Endothelial cell (in vitro differentiated cells): ENCODE results near the gene APEX1. TPM values are rescaled to one million over a fixed set of nuclear protein-coding genes. Genes with fewer than 3 reads are reported as not detected.

Experiments
- DNase-seq: peaks from one replicate; pipeline ENCODE4 v3.0.0; 2021; ENCODE audit warnings: low spot score
- H3K27ac Mint-ChIP-seq: one replicate; pipeline ENCODE4 v1.8.0; 2021; ENCODE audit warnings: mixed read lengths, inconsistent platforms; ENCODE audit not compliant: unreplicated experiment
- H3K27me3 Mint-ChIP-seq: one replicate; pipeline ENCODE4 v1.8.0; 2021; ENCODE audit warnings: mild to moderate bottlenecking, moderate library complexity, mixed read lengths, inconsistent platforms; ENCODE audit not compliant: unreplicated experiment
- H3K36me3 Mint-ChIP-seq: one replicate; pipeline ENCODE4 v1.8.0; 2021; ENCODE audit warnings: mild to moderate bottlenecking, low read depth, mixed read lengths, inconsistent platforms; ENCODE audit not compliant: unreplicated experiment
- H3K4me1 Mint-ChIP-seq: one replicate; pipeline ENCODE4 v1.8.0; 2021; ENCODE audit warnings: mild to moderate bottlenecking, mixed read lengths, inconsistent platforms; ENCODE audit not compliant: unreplicated experiment
- H3K4me3 Mint-ChIP-seq: one replicate; pipeline ENCODE4 v1.8.0; 2021; ENCODE audit warnings: mild to moderate bottlenecking, mixed read lengths, inconsistent platforms; ENCODE audit not compliant: unreplicated experiment
- H3K9me3 Mint-ChIP-seq: one replicate; pipeline ENCODE4 v1.8.0; 2021; ENCODE audit warnings: mixed read lengths, inconsistent platforms; ENCODE audit not compliant: unreplicated experiment
- total RNA-seq: library from RNA; stranded (reverse); fragmentation: NEBNext Ultra II Directional; extraction: Animal tissue kit (Norgen Biotek cat#: 25700); gene quantifications from one replicate; pipeline ENCODE4 v1.2.1, GENCODE V29; 2021; ENCODE audit not compliant: unreplicated experiment
- TF ChIP-seq, protein P1 (sequence below): fragments of 200-600 bp; sonication (generic); IDR thresholded peaks from one replicate; pipeline ENCODE4 v1.5.0; 2021; ENCODE audit warnings: antibody characterized with exemption; ENCODE audit not compliant: unreplicated experiment

The APEX1 gene
- total RNA-seq, 1 donor from 2014 or later = 230 TPM

DNA sequence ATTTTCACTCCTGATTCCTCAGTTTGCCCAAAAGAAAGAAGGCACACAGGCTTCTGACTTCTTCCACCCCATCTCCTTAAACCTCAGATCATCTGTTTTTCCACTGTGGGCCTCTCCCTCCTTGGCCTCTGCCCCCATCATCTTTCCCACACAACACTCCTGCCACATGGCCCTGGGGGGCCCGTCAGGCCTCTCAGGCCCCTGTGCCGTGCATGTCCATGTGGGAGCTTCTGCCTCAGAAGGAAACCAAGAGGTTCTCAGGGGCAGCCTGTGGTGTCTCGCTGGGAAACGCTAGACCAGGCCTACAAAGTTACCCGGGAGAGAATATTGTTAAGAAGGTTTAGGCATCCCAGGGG lies 27.0 kb upstream of the APEX1 start:
- TF ChIP-seq, protein P1, sequence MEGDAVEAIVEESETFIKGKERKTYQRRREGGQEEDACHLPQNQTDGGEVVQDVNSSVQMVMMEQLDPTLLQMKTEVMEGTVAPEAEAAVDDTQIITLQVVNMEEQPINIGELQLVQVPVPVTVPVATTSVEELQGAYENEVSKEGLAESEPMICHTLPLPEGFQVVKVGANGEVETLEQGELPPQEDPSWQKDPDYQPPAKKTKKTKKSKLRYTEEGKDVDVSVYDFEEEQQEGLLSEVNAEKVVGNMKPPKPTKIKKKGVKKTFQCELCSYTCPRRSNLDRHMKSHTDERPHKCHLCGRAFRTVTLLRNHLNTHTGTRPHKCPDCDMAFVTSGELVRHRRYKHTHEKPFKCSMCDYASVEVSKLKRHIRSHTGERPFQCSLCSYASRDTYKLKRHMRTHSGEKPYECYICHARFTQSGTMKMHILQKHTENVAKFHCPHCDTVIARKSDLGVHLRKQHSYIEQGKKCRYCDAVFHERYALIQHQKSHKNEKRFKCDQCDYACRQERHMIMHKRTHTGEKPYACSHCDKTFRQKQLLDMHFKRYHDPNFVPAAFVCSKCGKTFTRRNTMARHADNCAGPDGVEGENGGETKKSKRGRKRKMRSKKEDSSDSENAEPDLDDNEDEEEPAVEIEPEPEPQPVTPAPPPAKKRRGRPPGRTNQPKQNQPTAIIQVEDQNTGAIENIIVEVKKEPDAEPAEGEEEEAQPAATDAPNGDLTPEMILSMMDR = no peak
- H3K4me1 Mint-ChIP-seq = peaks cover 31% of the 10 kb centered on the region
- peak overlapping the region; percentile 35 for H3K4me3 Mint-ChIP-seq
- DNase-seq = no peak
- no peaks in the 10 kb centered on the region for H3K9me3 Mint-ChIP-seq
- peak overlapping the region; percentile 84 for H3K27ac Mint-ChIP-seq
- H3K36me3 Mint-ChIP-seq = no peaks in the 10 kb centered on the region
- peaks cover 4% of the 10 kb centered on the region for H3K27me3 Mint-ChIP-seq

DNA sequence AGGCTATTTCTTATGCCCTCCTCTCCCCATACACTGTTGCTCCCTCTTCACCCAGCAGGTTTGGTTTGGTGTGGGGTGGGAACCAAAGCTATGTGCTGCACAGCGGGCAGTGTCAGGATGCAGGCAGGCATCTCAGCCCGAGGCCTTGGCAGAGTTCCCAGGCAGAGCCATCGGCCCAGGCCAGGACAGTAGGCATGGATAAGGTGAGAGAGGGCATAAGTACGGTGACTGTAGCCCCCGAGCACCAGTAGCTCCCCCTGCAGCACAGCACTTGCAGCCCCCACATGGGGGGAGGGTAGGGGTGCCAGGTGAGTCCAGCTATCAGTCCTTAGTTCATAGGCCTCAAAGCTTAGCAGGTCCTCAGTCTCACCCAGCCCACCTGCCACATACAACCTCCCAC lies 26.2 kb upstream of the APEX1 start:
- no peak for DNase-seq
- Mint-ChIP-seq H3K27me3 (peaks cover 4% of the 10 kb centered on the region), H3K27ac (peak overlapping the region; percentile 84), H3K4me1 (peaks cover 27% of the 10 kb centered on the region), H3K4me3 (peak overlapping the region; percentile 52), H3K9me3 (no peaks in the 10 kb centered on the region), H3K36me3 (no peaks in the 10 kb centered on the region)
- TF ChIP-seq, protein P1 = no peak

DNA sequence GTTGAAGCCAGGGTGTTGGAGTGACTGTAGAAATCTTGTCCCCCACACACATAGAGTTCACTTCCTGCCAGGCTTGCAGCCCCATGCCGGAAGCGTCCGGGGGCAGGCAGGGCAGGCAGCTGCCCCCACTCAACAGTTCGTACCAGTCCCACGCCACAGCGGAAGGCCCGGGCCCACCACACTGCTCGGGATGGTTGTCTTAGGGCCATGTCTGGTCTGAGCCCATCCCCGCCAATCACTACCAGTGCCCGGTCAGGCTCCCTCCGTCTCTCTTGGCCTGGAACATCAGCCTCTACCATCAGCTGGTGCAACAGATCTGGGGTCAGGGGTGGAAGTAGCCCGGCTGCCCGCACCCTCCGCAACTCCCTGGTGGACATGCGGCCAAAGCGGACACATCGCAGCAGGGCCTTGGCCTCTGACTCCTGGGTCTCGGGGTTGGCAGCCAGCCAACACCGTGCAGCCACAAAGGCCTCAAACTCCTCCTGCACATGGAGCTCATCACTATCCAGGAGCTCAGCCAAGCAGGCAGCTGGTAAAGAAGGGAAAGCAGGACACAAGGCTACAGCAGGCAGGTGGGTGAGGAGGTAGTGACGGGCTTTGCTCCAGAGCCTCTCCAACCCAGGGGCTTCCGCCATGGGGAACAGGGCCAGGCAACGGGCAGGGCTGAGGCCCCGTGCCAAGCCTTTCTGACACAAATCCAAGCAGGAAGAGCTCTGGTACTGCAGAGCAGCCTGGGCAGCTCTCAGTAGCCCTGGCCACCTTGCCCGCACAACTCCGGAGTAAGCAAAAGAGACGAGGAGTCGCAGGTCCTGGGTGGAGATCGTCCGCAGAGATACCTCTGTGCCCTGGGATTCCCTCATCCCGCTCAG lies 25.0 kb upstream of the APEX1 start:
- TF ChIP-seq, protein P1 = no peak
- DNase-seq = no peak
- Mint-ChIP-seq H3K27ac (no peak overlapping the region), H3K4me1 (peaks cover 23% of the 10 kb centered on the region), H3K27me3 (peaks cover 5% of the 10 kb centered on the region), H3K9me3 (no peaks in the 10 kb centered on the region), H3K36me3 (no peaks in the 10 kb centered on the region), H3K4me3 (no peak overlapping the region)

DNA sequence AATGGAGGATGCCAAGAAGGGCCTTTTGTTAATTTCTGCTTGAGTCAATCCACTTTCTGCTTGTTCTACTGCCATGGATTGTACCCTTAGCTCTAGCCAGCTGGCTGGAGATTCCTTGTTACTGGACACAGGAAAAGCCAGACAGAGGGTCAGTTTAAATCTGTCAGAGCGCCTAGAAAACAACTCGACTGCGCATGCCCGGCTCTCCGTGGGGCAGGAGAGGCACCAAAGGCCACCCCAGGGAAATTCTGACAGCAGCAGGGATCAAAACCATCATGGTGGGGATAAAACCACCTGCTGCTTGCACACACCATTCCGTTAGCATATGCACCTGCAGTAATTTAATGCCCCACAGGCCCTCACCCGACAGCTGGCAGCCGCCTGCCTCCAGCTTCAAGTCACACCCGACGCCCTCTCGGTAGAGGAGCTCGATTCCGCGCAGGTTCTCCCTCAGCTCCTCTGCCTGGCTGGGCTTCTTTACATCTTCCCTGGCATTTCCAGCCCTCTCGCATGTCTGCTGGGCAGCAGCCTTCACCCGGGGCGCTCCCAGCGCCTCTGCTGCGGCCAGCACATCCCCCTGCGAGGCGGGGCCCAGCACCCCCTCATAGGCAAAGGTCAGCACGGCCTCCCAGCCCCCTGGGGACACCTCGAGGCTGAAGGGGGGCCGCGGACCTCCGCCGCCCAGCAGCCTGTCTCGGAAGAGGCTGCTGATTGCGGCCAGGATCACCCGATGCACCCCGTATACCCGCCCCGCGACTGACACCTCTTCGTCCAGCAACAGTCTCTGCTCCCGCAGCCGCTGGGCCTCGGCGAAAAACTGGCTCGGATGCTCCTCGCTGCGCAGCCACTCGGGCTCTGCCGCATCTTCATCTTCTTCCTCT lies 20.1 kb upstream of the APEX1 start:
- Mint-ChIP-seq H3K27me3 (peaks cover 5% of the 10 kb centered on the region), H3K36me3 (no peaks in the 10 kb centered on the region), H3K9me3 (no peaks in the 10 kb centered on the region), H3K27ac (no peak overlapping the region), H3K4me3 (no peak overlapping the region), H3K4me1 (peaks cover 5% of the 10 kb centered on the region)
- peak; percentile 7 for DNase-seq
- TF ChIP-seq, protein P1 = no peak
